Measurements from ENCODE around the gene SPINK1. TPM values are rescaled to one million over a fixed set of nuclear protein-coding genes. Genes with fewer than 3 reads are reported as not detected.

Gene SPINK1
- total and polyA plus RNA-seq, 2 experiments from 2014 or later, result 0.82 TPM; not detected in 1

DNA sequence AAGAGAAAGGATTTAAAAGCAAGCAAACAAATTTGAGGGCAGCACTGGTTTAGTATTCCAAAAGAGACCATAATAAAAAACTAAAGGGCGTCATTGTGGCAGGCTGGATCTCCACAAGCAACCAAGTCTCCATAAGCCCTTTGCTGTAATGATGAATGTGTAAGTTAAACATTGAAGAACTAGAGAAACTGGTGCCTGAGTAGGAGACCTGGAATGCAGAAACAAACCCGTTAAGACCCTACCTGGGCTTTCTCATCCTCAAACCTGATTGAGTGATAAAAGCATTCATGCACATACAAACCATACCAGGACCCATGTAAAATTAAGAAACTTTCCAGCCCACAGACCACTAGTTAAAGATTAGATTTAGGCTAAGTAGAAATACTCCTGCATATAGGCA lies 45.2 kb upstream of the SPINK1 start:
- DNase-seq (ENCODE audit: low spot score), result no peak
- H3K27ac ChIP-seq (ENCODE audit: low read depth), result peak overlapping the region; percentile 100; the same call in 1 of the 2 replicates
- H3K4me1 ChIP-seq (ENCODE audit: insufficient read depth), result peaks cover 55% of the 10 kb centered on the region
- TF ChIP-seq CREB1 (CRISPR knock-in tag; IDR thresholded peaks at IDR 0.05; ENCODE audit: low read depth) (no peak), ZNF331 (CRISPR knock-in tag; IDR thresholded peaks at IDR 0.05; ENCODE audit: low read depth) (no peak), STAT1 (IDR thresholded peaks at IDR 0.05; ENCODE audit: unreplicated experiment) (no peak), NANOG (IDR thresholded peaks at IDR 0.05; ENCODE audit: borderline replicate concordance) (no peak), JUNB (IDR thresholded peaks at IDR 0.05; ENCODE audit: unreplicated experiment) (no peak), ZNF114 (CRISPR knock-in tag; IDR thresholded peaks at IDR 0.05) (no peak), POLR2AphosphoS5 (IDR thresholded peaks at IDR 0.05; ENCODE audit: low read depth) (no peak)
- TF ChIP-seq, protein P1, sequence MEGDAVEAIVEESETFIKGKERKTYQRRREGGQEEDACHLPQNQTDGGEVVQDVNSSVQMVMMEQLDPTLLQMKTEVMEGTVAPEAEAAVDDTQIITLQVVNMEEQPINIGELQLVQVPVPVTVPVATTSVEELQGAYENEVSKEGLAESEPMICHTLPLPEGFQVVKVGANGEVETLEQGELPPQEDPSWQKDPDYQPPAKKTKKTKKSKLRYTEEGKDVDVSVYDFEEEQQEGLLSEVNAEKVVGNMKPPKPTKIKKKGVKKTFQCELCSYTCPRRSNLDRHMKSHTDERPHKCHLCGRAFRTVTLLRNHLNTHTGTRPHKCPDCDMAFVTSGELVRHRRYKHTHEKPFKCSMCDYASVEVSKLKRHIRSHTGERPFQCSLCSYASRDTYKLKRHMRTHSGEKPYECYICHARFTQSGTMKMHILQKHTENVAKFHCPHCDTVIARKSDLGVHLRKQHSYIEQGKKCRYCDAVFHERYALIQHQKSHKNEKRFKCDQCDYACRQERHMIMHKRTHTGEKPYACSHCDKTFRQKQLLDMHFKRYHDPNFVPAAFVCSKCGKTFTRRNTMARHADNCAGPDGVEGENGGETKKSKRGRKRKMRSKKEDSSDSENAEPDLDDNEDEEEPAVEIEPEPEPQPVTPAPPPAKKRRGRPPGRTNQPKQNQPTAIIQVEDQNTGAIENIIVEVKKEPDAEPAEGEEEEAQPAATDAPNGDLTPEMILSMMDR (conservative IDR thresholded peaks at IDR 0.05; ENCODE audit: low read depth in 2 of 2), result no peak
- Mint-ChIP-seq H3K4me3 (no peak overlapping the region), H3K36me3 (ENCODE audit: low read depth) (peaks cover 34% of the 10 kb centered on the region), H3K27ac (0 out of 2 replicates have a peak overlapping the region, but pooled peaks have one; percentile 55), H3K9me3 (no peaks in the 10 kb centered on the region; the same call in 2 of the 3 replicates), H3K4me1 (peaks cover 65% of the 10 kb centered on the region), H3K27me3 (ENCODE audit: insufficient read depth, low read depth, poor library complexity) (peaks cover 25% of the 10 kb centered on the region)
- H3K36me3 ChIP-seq (ENCODE audit: insufficient read depth), result peaks cover 3% of the 10 kb centered on the region; the same call in 1 of the 2 replicates
- ATAC-seq, result no peak
- H3K79me2 ChIP-seq (replicated peaks; ENCODE audit: insufficient read depth), result peaks cover 76% of the 10 kb centered on the region
- peaks cover 3% of the 10 kb centered on the region; the same call in 1 of the 2 replicates for H3F3A ChIP-seq (replicated peaks; ENCODE audit: low read depth)
- H3K27me3 ChIP-seq (ENCODE audit: insufficient read depth), result no peaks in the 10 kb centered on the region
- H3K4me2 ChIP-seq, result peak overlapping the region; percentile 27
- no peak overlapping the region for H2AFZ ChIP-seq
- H3K4me3 ChIP-seq, result no peak overlapping the region
- H3K9me2 ChIP-seq (ENCODE audit: insufficient read depth), result no peaks in the 10 kb centered on the region
- H4K20me1 ChIP-seq (replicated peaks; ENCODE audit: insufficient read depth), result no peaks in the 10 kb centered on the region

DNA sequence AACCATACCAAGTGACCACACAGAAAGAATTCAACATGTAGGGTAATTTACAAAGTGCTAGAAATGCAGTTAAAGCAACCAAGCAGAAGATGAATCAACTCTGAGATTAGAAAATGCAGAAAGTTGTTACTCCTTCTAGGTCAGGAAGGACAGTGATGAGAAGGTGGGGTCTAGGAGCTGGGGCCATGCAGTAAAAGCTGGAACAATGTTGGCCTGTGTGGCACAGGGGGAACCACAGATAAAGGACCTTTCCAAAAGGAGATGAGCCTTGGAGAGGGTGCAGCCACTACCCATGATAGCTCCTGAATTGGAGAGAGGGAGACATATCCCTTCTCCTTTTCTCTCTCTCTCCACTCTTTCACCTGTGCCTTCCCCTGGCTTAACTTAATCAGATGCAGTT lies 44.7 kb upstream of the SPINK1 start:
- Histone ChIP-seq H3K36me3 (ENCODE audit: insufficient read depth) (peaks cover 6% of the 10 kb centered on the region; the same call in 1 of the 2 replicates), H3K79me2 (replicated peaks; ENCODE audit: insufficient read depth) (peaks cover 79% of the 10 kb centered on the region), H3K4me2 (peak overlapping the region; percentile 73), H3F3A (replicated peaks; ENCODE audit: low read depth) (peaks cover 3% of the 10 kb centered on the region; the same call in 1 of the 2 replicates), H4K20me1 (replicated peaks; ENCODE audit: insufficient read depth) (no peaks in the 10 kb centered on the region), H3K27ac (ENCODE audit: low read depth) (peak overlapping the region; percentile 100), H3K4me1 (ENCODE audit: insufficient read depth) (peaks cover 55% of the 10 kb centered on the region), H3K27me3 (ENCODE audit: insufficient read depth) (no peaks in the 10 kb centered on the region), H3K9me2 (ENCODE audit: insufficient read depth) (no peaks in the 10 kb centered on the region), H3K4me3 (no peak overlapping the region), H2AFZ (no peak overlapping the region)
- DNase-seq (ENCODE audit: low spot score), result no peak
- Mint-ChIP-seq H3K27ac (peak overlapping the region; percentile 55; the same call in 1 of the 2 replicates), H3K9me3 (no peaks in the 10 kb centered on the region; the same call in 2 of the 3 replicates), H3K4me3 (no peak overlapping the region), H3K4me1 (peaks cover 70% of the 10 kb centered on the region), H3K27me3 (ENCODE audit: insufficient read depth, low read depth, poor library complexity) (peaks cover 28% of the 10 kb centered on the region), H3K36me3 (ENCODE audit: low read depth) (peaks cover 39% of the 10 kb centered on the region)
- no peak for ATAC-seq
- TF ChIP-seq, protein P2, sequence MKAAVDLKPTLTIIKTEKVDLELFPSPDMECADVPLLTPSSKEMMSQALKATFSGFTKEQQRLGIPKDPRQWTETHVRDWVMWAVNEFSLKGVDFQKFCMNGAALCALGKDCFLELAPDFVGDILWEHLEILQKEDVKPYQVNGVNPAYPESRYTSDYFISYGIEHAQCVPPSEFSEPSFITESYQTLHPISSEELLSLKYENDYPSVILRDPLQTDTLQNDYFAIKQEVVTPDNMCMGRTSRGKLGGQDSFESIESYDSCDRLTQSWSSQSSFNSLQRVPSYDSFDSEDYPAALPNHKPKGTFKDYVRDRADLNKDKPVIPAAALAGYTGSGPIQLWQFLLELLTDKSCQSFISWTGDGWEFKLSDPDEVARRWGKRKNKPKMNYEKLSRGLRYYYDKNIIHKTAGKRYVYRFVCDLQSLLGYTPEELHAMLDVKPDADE (IDR thresholded peaks at IDR 0.05), result no peak
- no peak for TF ChIP-seq ZNF114 (CRISPR knock-in tag; IDR thresholded peaks at IDR 0.05)

Measured in GM23338 (cell line).